ENCODE measurements around the gene ASB7.
"Not testable (repeated sequence)": the region's sequence is repeated elsewhere in the genome, so short reads cannot be mapped to it uniquely, and the experiment has no call there.

The ASB7 gene

DNA sequence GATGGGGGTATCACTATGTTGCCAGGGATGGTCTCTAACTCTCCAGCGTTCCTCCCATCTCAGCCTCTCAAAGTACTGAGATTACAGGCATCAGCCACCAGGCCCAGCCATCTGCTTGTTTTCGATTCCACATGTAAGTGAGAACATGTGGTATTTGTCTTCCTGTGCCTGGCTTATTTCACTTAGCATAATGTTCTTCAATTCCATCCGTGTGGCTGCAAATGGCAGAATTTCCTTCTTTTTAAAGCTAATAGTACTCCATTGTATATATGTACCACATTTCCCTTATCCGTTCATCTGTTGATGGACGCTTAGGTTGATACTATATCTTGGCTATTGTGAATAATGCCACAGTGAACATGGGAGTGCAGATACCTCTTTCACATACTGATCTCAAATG lies 70.6 kb downstream of the ASB7 start:
- POLR2A ChIA-PET, result no interaction called here
- CTCF ChIA-PET, result interaction anchor here (1.2 kb wide), 1 partner anchor 99 kb away, joined by 3 read pairs; no protein-coding TSS in a partner anchor
- DNase-seq (ENCODE audit: extremely low spot score), result no peak
- TF ChIP-seq FOXK2 (IDR thresholded peaks at IDR 0.05), result no peak
- TF ChIP-seq BHLHE40 (IDR thresholded peaks at IDR 0.05; ENCODE audit: borderline replicate concordance), result no peak
- TF ChIP-seq TARDBP (IDR thresholded peaks at IDR 0.05), result no peak
- TF ChIP-seq FOXM1 (IDR thresholded peaks at IDR 0.05; ENCODE audit: borderline replicate concordance), result no peak
- TF ChIP-seq, protein P1, sequence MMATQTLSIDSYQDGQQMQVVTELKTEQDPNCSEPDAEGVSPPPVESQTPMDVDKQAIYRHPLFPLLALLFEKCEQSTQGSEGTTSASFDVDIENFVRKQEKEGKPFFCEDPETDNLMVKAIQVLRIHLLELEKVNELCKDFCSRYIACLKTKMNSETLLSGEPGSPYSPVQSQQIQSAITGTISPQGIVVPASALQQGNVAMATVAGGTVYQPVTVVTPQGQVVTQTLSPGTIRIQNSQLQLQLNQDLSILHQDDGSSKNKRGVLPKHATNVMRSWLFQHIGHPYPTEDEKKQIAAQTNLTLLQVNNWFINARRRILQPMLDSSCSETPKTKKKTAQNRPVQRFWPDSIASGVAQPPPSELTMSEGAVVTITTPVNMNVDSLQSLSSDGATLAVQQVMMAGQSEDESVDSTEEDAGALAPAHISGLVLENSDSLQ (IDR thresholded peaks at IDR 0.05), result no peak
- no peak for TF ChIP-seq HDGF (IDR thresholded peaks at IDR 0.05; ENCODE audit: borderline replicate concordance)
- TF ChIP-seq ARNT (IDR thresholded peaks at IDR 0.05), result no peak
- TF ChIP-seq ELF4 (IDR thresholded peaks at IDR 0.05), result no peak
- TF ChIP-seq NFRKB (IDR thresholded peaks at IDR 0.05), result no peak
- TF ChIP-seq LEF1 (IDR thresholded peaks at IDR 0.05; ENCODE audit: borderline replicate concordance), result no peak
- TF ChIP-seq SP1 (IDR thresholded peaks at IDR 0.05), result no peak
- no peak for TF ChIP-seq FOXA1 (IDR thresholded peaks at IDR 0.05)
- TF ChIP-seq ZNF384 (IDR thresholded peaks at IDR 0.05), result no peak

DNA sequence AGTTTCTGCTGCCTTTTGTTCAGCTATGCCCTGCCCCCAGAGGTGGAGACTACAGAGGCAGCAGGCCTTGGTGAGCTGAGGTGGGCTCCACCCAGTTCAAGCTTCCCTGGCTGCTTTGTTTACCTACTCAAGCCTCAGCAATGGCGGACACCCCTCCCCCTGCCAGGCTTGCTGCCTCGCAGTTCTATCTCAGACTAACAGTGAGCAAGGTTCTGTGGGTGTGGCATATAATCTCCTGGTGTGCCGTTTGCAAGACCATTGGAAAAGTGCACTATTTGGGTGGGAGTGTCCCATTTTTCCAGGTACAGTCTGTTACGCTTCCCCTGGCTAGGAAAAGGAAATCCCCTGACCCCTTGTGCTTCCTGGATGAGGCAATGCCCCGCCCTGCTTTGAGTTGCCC lies 76.8 kb downstream of the ASB7 start:
- DNase-seq (ENCODE audit: extremely low spot score); POLR2A ChIA-PET: not testable (repeated sequence)
- CTCF ChIA-PET, result interaction anchor here (0.7 kb wide), 1 partner anchor 12 kb away, joined by 5 read pairs; no protein-coding TSS in a partner anchor

DNA sequence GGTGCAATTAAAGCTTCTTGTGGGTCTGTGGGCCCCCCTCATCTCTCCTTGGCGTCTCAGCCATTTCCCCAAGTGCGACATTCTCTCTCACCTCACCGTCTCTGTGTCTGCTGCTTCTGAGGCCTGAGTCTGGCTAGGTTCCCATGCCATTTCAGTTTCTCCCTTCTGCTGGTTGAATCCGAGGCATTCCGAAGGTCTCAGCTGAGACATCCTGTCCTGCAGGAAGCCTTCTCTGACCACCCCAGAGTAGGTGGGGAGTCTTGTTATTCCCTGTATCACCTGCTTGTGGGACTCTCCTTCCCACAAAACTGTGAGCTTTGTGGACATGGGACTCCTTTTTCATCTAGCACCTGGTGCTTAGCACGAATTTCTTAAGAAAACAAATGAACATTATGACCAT lies 78.3 kb downstream of the ASB7 start:
- DNase-seq (ENCODE audit: extremely low spot score), result no peak
- ChIA-PET POLR2A (no interaction called here), CTCF (interaction anchor here (0.8 kb wide), 1 partner anchor 328 kb away, joined by 3 read pairs; no protein-coding TSS in a partner anchor)
- TF ChIP-seq SUZ12 (IDR thresholded peaks at IDR 0.05) (no peak), TARDBP (IDR thresholded peaks at IDR 0.05) (no peak), BHLHE40 (IDR thresholded peaks at IDR 0.05; ENCODE audit: borderline replicate concordance) (no peak), LEF1 (IDR thresholded peaks at IDR 0.05; ENCODE audit: borderline replicate concordance) (no peak), FOXA1 (IDR thresholded peaks at IDR 0.05) (no peak), FOXK2 (IDR thresholded peaks at IDR 0.05) (no peak), FOXM1 (IDR thresholded peaks at IDR 0.05; ENCODE audit: borderline replicate concordance) (no peak), HDGF (IDR thresholded peaks at IDR 0.05; ENCODE audit: borderline replicate concordance) (no peak), L3MBTL2 (conservative IDR thresholded peaks at IDR 0.05) (no peak)
- TF ChIP-seq, protein P1 (IDR thresholded peaks at IDR 0.05), result no peak

DNA sequence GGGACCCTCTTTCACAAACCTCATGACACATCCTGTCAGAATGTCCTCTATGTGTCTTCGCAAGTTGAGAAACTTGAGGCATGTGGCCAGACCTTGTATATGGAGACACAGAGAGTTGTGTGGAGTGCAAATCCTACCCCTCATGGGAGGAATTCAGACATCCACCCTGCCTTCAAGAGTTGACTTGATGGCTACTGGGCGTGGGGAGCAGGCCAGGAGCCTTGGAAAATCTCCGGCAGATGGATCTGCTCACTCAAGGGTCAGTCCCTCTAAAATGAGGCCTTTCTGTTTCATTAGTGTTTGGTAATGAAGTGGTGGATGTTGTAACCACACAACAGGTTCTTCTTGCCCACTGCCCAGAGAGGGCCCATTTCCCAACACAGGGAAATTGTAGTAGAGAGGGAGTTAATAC lies 79.0 kb downstream of the ASB7 start:
- no peak for DNase-seq (ENCODE audit: extremely low spot score)
- ChIA-PET POLR2A (no interaction called here), CTCF (interaction anchor here (0.8 kb wide), 1 partner anchor 327 kb away, joined by 3 read pairs; no protein-coding TSS in a partner anchor)
- no peak for TF ChIP-seq LEF1 (IDR thresholded peaks at IDR 0.05; ENCODE audit: borderline replicate concordance)
- TF ChIP-seq FOXM1 (IDR thresholded peaks at IDR 0.05; ENCODE audit: borderline replicate concordance), result no peak
- TF ChIP-seq SUZ12 (IDR thresholded peaks at IDR 0.05), result no peak
- TF ChIP-seq ELF4 (IDR thresholded peaks at IDR 0.05), result no peak
- no peak for TF ChIP-seq HDGF (IDR thresholded peaks at IDR 0.05; ENCODE audit: borderline replicate concordance)
- TF ChIP-seq ARNT (IDR thresholded peaks at IDR 0.05), result no peak
- TF ChIP-seq L3MBTL2 (conservative IDR thresholded peaks at IDR 0.05), result no peak
- TF ChIP-seq, protein P1 (IDR thresholded peaks at IDR 0.05), result no peak
- TF ChIP-seq NFRKB (IDR thresholded peaks at IDR 0.05), result no peak
- TF ChIP-seq ZNF384 (IDR thresholded peaks at IDR 0.05), result no peak
- no peak for TF ChIP-seq CTBP1 (IDR thresholded peaks at IDR 0.05; ENCODE audit: borderline replicate concordance)
- no peak for TF ChIP-seq BHLHE40 (IDR thresholded peaks at IDR 0.05; ENCODE audit: borderline replicate concordance)
- TF ChIP-seq FOXA1 (IDR thresholded peaks at IDR 0.05), result no peak

DNA sequence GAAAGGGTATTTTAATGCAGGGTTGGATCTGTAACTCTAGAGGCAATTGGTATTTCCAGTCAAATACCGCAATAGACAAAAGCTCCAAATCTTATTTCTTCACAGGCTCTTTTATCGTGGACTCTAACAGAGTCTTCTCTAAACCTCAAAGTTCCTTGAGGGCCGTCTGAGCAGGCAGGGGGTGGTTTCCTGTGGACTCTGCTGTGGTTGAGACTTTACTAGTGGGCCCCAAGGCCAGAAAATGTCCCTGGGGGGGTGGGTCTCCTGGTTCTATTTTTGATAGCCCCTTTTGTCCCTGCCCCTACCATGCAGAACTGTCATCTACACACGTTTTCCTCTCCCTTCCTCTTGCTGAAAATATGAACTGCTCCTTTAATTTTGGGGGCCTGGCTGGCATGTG lies 80.1 kb downstream of the ASB7 start:
- ChIA-PET CTCF (no interaction called here), POLR2A (no interaction called here)
- TF ChIP-seq FOXK2 (IDR thresholded peaks at IDR 0.05) (no peak), FOXM1 (IDR thresholded peaks at IDR 0.05; ENCODE audit: borderline replicate concordance) (no peak), BHLHE40 (IDR thresholded peaks at IDR 0.05; ENCODE audit: borderline replicate concordance) (no peak), LEF1 (IDR thresholded peaks at IDR 0.05; ENCODE audit: borderline replicate concordance) (no peak), NFRKB (IDR thresholded peaks at IDR 0.05) (no peak), CTBP1 (IDR thresholded peaks at IDR 0.05; ENCODE audit: borderline replicate concordance) (no peak), L3MBTL2 (conservative IDR thresholded peaks at IDR 0.05) (no peak), HDGF (IDR thresholded peaks at IDR 0.05; ENCODE audit: borderline replicate concordance) (no peak), TARDBP (IDR thresholded peaks at IDR 0.05) (no peak), ARNT (IDR thresholded peaks at IDR 0.05) (no peak), SP1 (IDR thresholded peaks at IDR 0.05) (no peak), ZNF384 (IDR thresholded peaks at IDR 0.05) (no peak), FOXA1 (IDR thresholded peaks at IDR 0.05) (no peak)
- TF ChIP-seq, protein P1 (IDR thresholded peaks at IDR 0.05), result no peak
- no peak for DNase-seq (ENCODE audit: extremely low spot score)

DNA sequence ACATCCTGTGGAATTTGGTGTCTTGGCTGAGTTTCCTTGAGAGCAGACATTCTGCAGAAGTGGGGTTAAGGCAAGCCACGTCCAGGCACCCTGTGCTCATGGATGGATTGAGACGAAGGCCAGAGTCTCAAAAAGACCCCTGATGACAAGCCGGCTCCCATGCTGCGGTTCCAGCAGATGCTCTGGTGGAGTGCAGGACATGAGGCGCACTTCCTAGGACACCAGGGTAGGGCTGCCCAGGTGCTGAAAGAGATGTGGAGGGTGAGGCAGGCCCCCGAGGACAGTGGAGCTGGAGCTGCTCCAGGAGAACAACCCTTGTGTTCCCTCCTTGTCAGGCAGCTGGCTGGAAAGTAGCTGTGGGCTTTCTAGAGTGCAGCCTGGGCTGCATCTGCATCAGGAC lies 81.0 kb downstream of the ASB7 start:
- no peak for TF ChIP-seq LEF1 (IDR thresholded peaks at IDR 0.05; ENCODE audit: borderline replicate concordance)
- no peak for TF ChIP-seq ELF4 (IDR thresholded peaks at IDR 0.05)
- TF ChIP-seq NFRKB (IDR thresholded peaks at IDR 0.05), result no peak
- TF ChIP-seq HDGF (IDR thresholded peaks at IDR 0.05; ENCODE audit: borderline replicate concordance), result no peak
- TF ChIP-seq BHLHE40 (IDR thresholded peaks at IDR 0.05; ENCODE audit: borderline replicate concordance), result no peak
- no peak for TF ChIP-seq TARDBP (IDR thresholded peaks at IDR 0.05)
- TF ChIP-seq FOXM1 (IDR thresholded peaks at IDR 0.05; ENCODE audit: borderline replicate concordance), result no peak
- no peak for TF ChIP-seq SUZ12 (IDR thresholded peaks at IDR 0.05)
- TF ChIP-seq CTBP1 (IDR thresholded peaks at IDR 0.05; ENCODE audit: borderline replicate concordance), result no peak
- no peak for TF ChIP-seq SP1 (IDR thresholded peaks at IDR 0.05)
- no peak for TF ChIP-seq L3MBTL2 (conservative IDR thresholded peaks at IDR 0.05)
- TF ChIP-seq FOXA1 (IDR thresholded peaks at IDR 0.05), result no peak
- TF ChIP-seq ZNF384 (IDR thresholded peaks at IDR 0.05), result no peak
- TF ChIP-seq, protein P1 (IDR thresholded peaks at IDR 0.05), result no peak
- no peak for TF ChIP-seq ARNT (IDR thresholded peaks at IDR 0.05)
- TF ChIP-seq FOXK2 (IDR thresholded peaks at IDR 0.05), result no peak
- DNase-seq (ENCODE audit: extremely low spot score), result no peak
- POLR2A ChIA-PET, result no interaction called here
- CTCF ChIA-PET, result interaction anchor here (0.9 kb wide), 1 partner anchor 324 kb away, joined by 5 read pairs; no protein-coding TSS in a partner anchor
